Erythroblast (primary cell): ENCODE results near the gene POU2F2.

ENCODE experiments used
- DNase-seq, 2 experiments: peaks; one replicate each; lab custom pipeline; 2025; lab: John Stamatoyannopoulos, UW
- GATA1 ChIP-seq: IDR thresholded peaks from 2 replicates; pipeline ENCODE4 v1.6.1; 2011; ENCODE audit warnings: low read depth, mild to moderate bottlenecking, control low read depth, low read length, moderate library complexity
- POLR2A ChIP-seq: IDR thresholded peaks from 2 replicates; pipeline ENCODE4 v1.6.1; 2011; ENCODE audit warnings: mild to moderate bottlenecking, low read length

The POU2F2 gene

GRCh38 chr19:42126574-42126973 is 5.7 kb downstream of the POU2F2 start:
- DNase-seq = no peak
- TF ChIP-seq POLR2A (no peak), GATA1 (no peak)

- TF ChIP-seq POLR2A = no peak
- no peak for TF ChIP-seq GATA1
- DNase-seq = no peak
Observed at GRCh38 chr19:42125536-42125935, 6.7 kb downstream of the POU2F2 start.

- TF ChIP-seq GATA1 (no peak), POLR2A (no peak)
- no peak for DNase-seq
Observed at GRCh38 chr19:42124386-42124901, 7.8 kb downstream of the POU2F2 start.

GRCh38 chr19:42123765-42124164 is 8.5 kb downstream of the POU2F2 start:
- TF ChIP-seq POLR2A (no peak), GATA1 (no peak)
- no peak for DNase-seq

GRCh38 chr19:42122691-42123607 is 9.3 kb downstream of the POU2F2 start:
- DNase-seq = no peak
- TF ChIP-seq GATA1 (no peak), POLR2A (no peak)

- TF ChIP-seq GATA1 (no peak), POLR2A (no peak)
- no peak for DNase-seq
Observed at GRCh38 chr19:42121656-42122069, 10.6 kb downstream of the POU2F2 start.

- no peak for DNase-seq
- TF ChIP-seq POLR2A (no peak), GATA1 (no peak)
Observed at GRCh38 chr19:42121036-42121621, 11.1 kb downstream of the POU2F2 start.

- no peak for TF ChIP-seq GATA1
- no peak for TF ChIP-seq POLR2A
- no peak for DNase-seq
Observed at GRCh38 chr19:42120276-42120980, 11.8 kb downstream of the POU2F2 start.

- no peak for DNase-seq
- TF ChIP-seq POLR2A (no peak), GATA1 (no peak)
Observed at GRCh38 chr19:42117076-42117475, 15.2 kb downstream of the POU2F2 start.

GRCh38 chr19:42116308-42117075 is 15.8 kb downstream of the POU2F2 start:
- DNase-seq = no peak
- TF ChIP-seq POLR2A (no peak), GATA1 (no peak)

- no peak for TF ChIP-seq GATA1
- no peak for TF ChIP-seq POLR2A
- DNase-seq = no peak
Observed at GRCh38 chr19:42115705-42116104, 16.5 kb downstream of the POU2F2 start.

- no peak for TF ChIP-seq GATA1
- no peak for DNase-seq
Observed at GRCh38 chr19:42115219-42115618, 17.0 kb downstream of the POU2F2 start.

- no peak for TF ChIP-seq GATA1
- TF ChIP-seq POLR2A = no peak
- DNase-seq = no peak
Observed at GRCh38 chr19:42114412-42114811, 17.8 kb downstream of the POU2F2 start.
